Endodermal cell (in vitro differentiated cells): ENCODE results near the gene MT2A. TPM values are rescaled to one million over a fixed set of nuclear protein-coding genes. Genes with fewer than 3 reads are reported as not detected.

Experiments used
- DNase-seq: peaks from one replicate; pipeline ENCODE4 v3.0.0-alpha.2; 2017
- H3K27ac ChIP-seq: 2 replicates; pipeline ENCODE4 v1.5.1; 2013; ENCODE audit warnings: mild to moderate bottlenecking, low read depth, low read length, moderate library complexity
- H3K27me3 ChIP-seq: 2 replicates; pipeline ENCODE4 v1.6.1; 2013; ENCODE audit warnings: mild to moderate bottlenecking, low read length, moderate library complexity; ENCODE audit not compliant: insufficient read depth, control insufficient read depth, poor library complexity, severe bottlenecking
- H3K36me3 ChIP-seq: 2 replicates; pipeline ENCODE4 v1.7.0; 2013; ENCODE audit warnings: mild to moderate bottlenecking, low read length, moderate library complexity; ENCODE audit not compliant: control insufficient read depth, insufficient read depth
- H3K4me1 ChIP-seq: one replicate; pipeline ENCODE4 v1.7.0; 2013; ENCODE audit warnings: low read length; ENCODE audit not compliant: control insufficient read depth, insufficient read depth
- H3K4me3 ChIP-seq: 2 replicates; pipeline ENCODE4 v1.5.1; 2013; ENCODE audit warnings: mild to moderate bottlenecking, low read length, moderate library complexity
- H3K9ac ChIP-seq: 2 replicates; pipeline ENCODE4 v1.6.1; 2013; ENCODE audit warnings: mild to moderate bottlenecking, low read length, moderate library complexity; ENCODE audit not compliant: poor library complexity, severe bottlenecking; ENCODE audit errors: extremely low read depth
- H3K9me3 ChIP-seq: 2 replicates; pipeline ENCODE4 v1.6.1; 2013; ENCODE audit warnings: mild to moderate bottlenecking, low read length, moderate library complexity; ENCODE audit not compliant: control insufficient read depth
- H3K27ac Mint-ChIP-seq: 2 replicates; pipeline ENCODE4 v1.8.0; 2020; ENCODE audit warnings: mixed read lengths
- H3K27me3 Mint-ChIP-seq: 2 replicates; pipeline ENCODE4 v1.8.0; 2021; ENCODE audit warnings: mild to moderate bottlenecking, mixed read lengths; ENCODE audit not compliant: insufficient read depth
- H3K36me3 Mint-ChIP-seq: 2 replicates; pipeline ENCODE4 v1.8.0; 2020; ENCODE audit warnings: low read depth, mixed read lengths
- H3K4me1 Mint-ChIP-seq: 2 replicates; pipeline ENCODE4 v1.8.0; 2020; ENCODE audit warnings: mixed read lengths
- H3K4me3 Mint-ChIP-seq: 2 replicates; pipeline ENCODE4 v1.8.0; 2020; ENCODE audit warnings: mild to moderate bottlenecking, moderate library complexity, mixed read lengths
- H3K9me3 Mint-ChIP-seq: 2 replicates; pipeline ENCODE4 v1.8.0; 2020; ENCODE audit warnings: mild to moderate bottlenecking, mixed read lengths
- WGBS, 2 experiments: methylation state at CpG; one replicate each; pipeline versions ENCODE4 v1.1.5 to v1.1.7; 2013; ENCODE audit warnings: missing lambda C conversion rate in 2 of 2, mixed read lengths in 1 of 2; ENCODE audit not compliant: insufficient coverage in 1 of 2, insufficient read length in 1 of 2; 5-methylcytosine and 5-hydroxymethylcytosine counted together
- long read RNA-seq, 4 experiments: library from polyadenylated mRNA in 2 of 4; library from RNA in 1 of 4; library from capped mRNA in 1 of 4; stranded (forward) in 3 of 4; unstranded in 1 of 4; transcript quantifications; one replicate each; pipeline ENCODE4 v2.0.0, GENCODE V29; 2020 to 2021; ENCODE audit warnings: inconsistent platforms in 1 of 4
- polyA plus RNA-seq, 2 experiments: library from polyadenylated mRNA; stranded (reverse); fragments of 50-300 nt; gene quantifications; one replicate each; pipeline ENCODE4 v1.2.3, GENCODE V29; 2013
- total RNA-seq, 2 donors: library from RNA; stranded (reverse); fragmentation: NEBNext Ultra II Directional in 1 of 2; extraction: Animal tissue kit (Norgen Biotek cat#: 25700) in 1 of 2; gene quantifications; 2 replicates in 1 of 2; 3 replicates in 1 of 2; pipeline ENCODE4 v1.2.1, GENCODE V29; 2021
- TF ChIP-seq, protein P1 (sequence below): fragments of 200-600 bp; sonication (generic); conservative IDR thresholded peaks from 2 replicates; pipeline ENCODE4 v1.5.0; 2021; ENCODE audit warnings: antibody characterized with exemption, mild to moderate bottlenecking

The MT2A gene
- 1 to 10 TPM in 1 of 2 donors, not detected in 1; 6.8 TPM for total RNA-seq
- 13.3 TPM for polyA plus RNA-seq (2013, experiment 1 of 2)
- polyA plus RNA-seq (2013, experiment 2 of 2): 14.2 TPM
- long read RNA-seq, experiment 1: 0 reads
- long read RNA-seq, experiment 2: 0 reads
- long read RNA-seq, experiment 3, partial matches to known transcripts: 0 of 2 reads
- long read RNA-seq, experiment 3, other reads (novel, unspliced or antisense): 0 of 2 reads
- long read RNA-seq, experiment 4: 0 reads

- peak; percentile 93 for DNase-seq
- H3K36me3 ChIP-seq: no peaks in the 10 kb centered on the region
- peaks cover 18% of the 10 kb centered on the region for H3K4me1 Mint-ChIP-seq
- WGBS, 2 experiments: 13 to 19% methylated on average over 22 to 62 of the region's 62 CpGs
- TF ChIP-seq, protein P1, sequence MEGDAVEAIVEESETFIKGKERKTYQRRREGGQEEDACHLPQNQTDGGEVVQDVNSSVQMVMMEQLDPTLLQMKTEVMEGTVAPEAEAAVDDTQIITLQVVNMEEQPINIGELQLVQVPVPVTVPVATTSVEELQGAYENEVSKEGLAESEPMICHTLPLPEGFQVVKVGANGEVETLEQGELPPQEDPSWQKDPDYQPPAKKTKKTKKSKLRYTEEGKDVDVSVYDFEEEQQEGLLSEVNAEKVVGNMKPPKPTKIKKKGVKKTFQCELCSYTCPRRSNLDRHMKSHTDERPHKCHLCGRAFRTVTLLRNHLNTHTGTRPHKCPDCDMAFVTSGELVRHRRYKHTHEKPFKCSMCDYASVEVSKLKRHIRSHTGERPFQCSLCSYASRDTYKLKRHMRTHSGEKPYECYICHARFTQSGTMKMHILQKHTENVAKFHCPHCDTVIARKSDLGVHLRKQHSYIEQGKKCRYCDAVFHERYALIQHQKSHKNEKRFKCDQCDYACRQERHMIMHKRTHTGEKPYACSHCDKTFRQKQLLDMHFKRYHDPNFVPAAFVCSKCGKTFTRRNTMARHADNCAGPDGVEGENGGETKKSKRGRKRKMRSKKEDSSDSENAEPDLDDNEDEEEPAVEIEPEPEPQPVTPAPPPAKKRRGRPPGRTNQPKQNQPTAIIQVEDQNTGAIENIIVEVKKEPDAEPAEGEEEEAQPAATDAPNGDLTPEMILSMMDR: no peak
- peak within 1 kb of the TSS; percentile 61 for H3K4me3 Mint-ChIP-seq
- peaks cover 53% of the 10 kb centered on the region for H3K27me3 ChIP-seq
- no peaks in the 10 kb centered on the region for H3K9me3 Mint-ChIP-seq
- no peak within 1 kb of the TSS for H3K27ac Mint-ChIP-seq
- no peaks in the 10 kb centered on the region for H3K9me3 ChIP-seq
- H3K4me3 ChIP-seq: peak within 1 kb of the TSS; percentile 83
- H3K27ac ChIP-seq: no peak within 1 kb of the TSS
- no peaks in the 10 kb centered on the region for H3K36me3 Mint-ChIP-seq
- H3K9ac ChIP-seq: no peak within 1 kb of the TSS
- no peaks in the 10 kb centered on the region for H3K4me1 ChIP-seq
- H3K27me3 Mint-ChIP-seq: peaks cover 66% of the 10 kb centered on the region
These were observed at the start of gene MT2A for GRCh38 chr16:56608043-56608875. TSS of gene MT2A (plus strand) at chr16:56608584. CDS start at chr16:56608656, 72 bp downstream.

- peaks cover 3% of the 10 kb centered on the region for H3K4me1 Mint-ChIP-seq
- 93 to 96% methylated on average over 3 to 4 of the region's 4 CpGs for WGBS, 2 experiments
- no peak for DNase-seq
- Histone ChIP-seq H3K36me3 (no peaks in the 10 kb centered on the region), H3K27me3 (peaks cover 9% of the 10 kb centered on the region), H3K4me3 (no peak overlapping the region), H3K9me3 (no peaks in the 10 kb centered on the region), H3K4me1 (no peaks in the 10 kb centered on the region), H3K9ac (no peak overlapping the region), H3K27ac (no peak overlapping the region)
- TF ChIP-seq, protein P1: no peak
- H3K4me3 Mint-ChIP-seq: no peak overlapping the region
- H3K9me3 Mint-ChIP-seq: no peaks in the 10 kb centered on the region
- no peak overlapping the region for H3K27ac Mint-ChIP-seq
- no peaks in the 10 kb centered on the region for H3K36me3 Mint-ChIP-seq
- H3K27me3 Mint-ChIP-seq: peaks cover 5% of the 10 kb centered on the region
These were observed 49.3 kb upstream of the MT2A start for GRCh38 chr16:56559109-56559508.

GRCh38 chr16:56560447-56560846 lies 47.9 kb upstream of the MT2A start:
- Mint-ChIP-seq H3K27ac (no peak overlapping the region), H3K9me3 (no peaks in the 10 kb centered on the region), H3K4me1 (peaks cover 3% of the 10 kb centered on the region), H3K27me3 (peaks cover 6% of the 10 kb centered on the region), H3K36me3 (no peaks in the 10 kb centered on the region), H3K4me3 (no peak overlapping the region)
- H3K27ac ChIP-seq: no peak overlapping the region
- WGBS, 2 experiments: 71% methylated on average over 1 of the region's 1 CpG; no CpG with 5 or more reads in 1 of the 2 experiments
- no peak overlapping the region for H3K9ac ChIP-seq
- no peaks in the 10 kb centered on the region for H3K4me1 ChIP-seq
- no peak overlapping the region for H3K4me3 ChIP-seq
- no peaks in the 10 kb centered on the region for H3K9me3 ChIP-seq
- no peak for DNase-seq
- peaks cover 9% of the 10 kb centered on the region for H3K27me3 ChIP-seq
- H3K36me3 ChIP-seq: no peaks in the 10 kb centered on the region
- TF ChIP-seq, protein P1: no peak
